H9 (cell line): ENCODE measurements around the gene WDR48. TPM values are rescaled to one million over a fixed set of nuclear protein-coding genes. Genes with fewer than 3 reads are reported as not detected.

Source experiments
- DNase-seq: peaks from one replicate; pipeline ENCODE4 v3.0.0-alpha.2; 2017
- H2AFZ ChIP-seq: one replicate; pipeline ENCODE4 v1.6.1; 2013; ENCODE audit warnings: mild to moderate bottlenecking, low read length, control low read depth, moderate library complexity
- H2AK5ac ChIP-seq: 2 replicates; pipeline ENCODE4 v1.6.1; 2013; ENCODE audit warnings: low read length, control low read depth, mixed read lengths; ENCODE audit not compliant: insufficient read length
- H2BK120ac ChIP-seq: one replicate; pipeline ENCODE4 v1.6.1; 2013; ENCODE audit warnings: low read depth, mild to moderate bottlenecking, low read length, control low read depth, inconsistent platforms; ENCODE audit not compliant: poor library complexity, severe bottlenecking
- H2BK12ac ChIP-seq: 2 replicates; pipeline ENCODE4 v1.6.1; 2013; ENCODE audit warnings: low read length, control low read depth, mixed read lengths, low read depth; ENCODE audit not compliant: insufficient read length
- H2BK15ac ChIP-seq: 2 replicates; pipeline ENCODE4 v1.6.1; 2013; ENCODE audit warnings: low read depth, low read length, control low read depth
- H2BK20ac ChIP-seq: one replicate; pipeline ENCODE4 v1.6.1; 2013; ENCODE audit warnings: low read depth, mild to moderate bottlenecking, low read length, control low read depth, inconsistent platforms; ENCODE audit not compliant: poor library complexity, severe bottlenecking
- H2BK5ac ChIP-seq: 2 replicates; pipeline ENCODE4 v1.6.1; 2013; ENCODE audit warnings: low read length, control low read depth, mixed read lengths; ENCODE audit not compliant: insufficient read length
- H3K14ac ChIP-seq: 2 replicates; pipeline ENCODE4 v1.6.1; 2013; ENCODE audit warnings: low read length, control low read depth; ENCODE audit not compliant: insufficient read depth
- H3K18ac ChIP-seq: 2 replicates; pipeline ENCODE4 v1.6.1; 2013; ENCODE audit warnings: low read depth, mild to moderate bottlenecking, mixed read lengths, low read length, control low read depth; ENCODE audit not compliant: insufficient read length
- H3K23ac ChIP-seq: 2 replicates; pipeline ENCODE4 v1.6.1; 2013; ENCODE audit warnings: low read length, control low read depth, mixed read lengths, low read depth; ENCODE audit not compliant: insufficient read length
- H3K23me2 ChIP-seq: 2 replicates; pipeline ENCODE4 v1.6.1; 2013; ENCODE audit warnings: low read depth, mild to moderate bottlenecking, mixed read lengths, low read length, control low read depth; ENCODE audit not compliant: insufficient read length, poor library complexity, severe bottlenecking
- H3K27ac ChIP-seq: 2 replicates; pipeline ENCODE4 v1.5.1; 2013; ENCODE audit warnings: low read length, control low read depth, mixed read lengths, low read depth; ENCODE audit not compliant: insufficient read length
- H3K27me3 ChIP-seq: 2 replicates; pipeline ENCODE4 v1.6.1; 2013; ENCODE audit warnings: low read length, control low read depth, inconsistent platforms; ENCODE audit not compliant: insufficient read depth
- H3K4ac ChIP-seq: 2 replicates; pipeline ENCODE4 v1.6.1; 2013; ENCODE audit warnings: low read depth, mild to moderate bottlenecking, control low read depth, inconsistent platforms, low read length, moderate library complexity
- H3K4me1 ChIP-seq: 2 replicates; pipeline ENCODE4 v1.6.1; 2013; ENCODE audit warnings: low read length, control low read depth, inconsistent platforms; ENCODE audit not compliant: insufficient read depth
- H3K4me2 ChIP-seq: 2 replicates; pipeline ENCODE4 v1.6.1; 2013; ENCODE audit warnings: low read length, control low read depth, mixed read lengths; ENCODE audit not compliant: insufficient read length, insufficient read depth
- H3K56ac ChIP-seq: 2 replicates; pipeline ENCODE4 v1.6.1; 2013; ENCODE audit warnings: low read depth, mild to moderate bottlenecking, mixed read lengths, low read length, control low read depth; ENCODE audit not compliant: insufficient read length
- H3K79me1 ChIP-seq: 2 replicates; pipeline ENCODE4 v1.6.1; 2013; ENCODE audit warnings: low read depth, mild to moderate bottlenecking, moderate library complexity, low read length, control low read depth, inconsistent platforms; ENCODE audit not compliant: insufficient read depth, poor library complexity, severe bottlenecking
- H3K79me2 ChIP-seq: 2 replicates; pipeline ENCODE4 v1.6.1; 2013; ENCODE audit warnings: low read length, control low read depth, inconsistent platforms; ENCODE audit not compliant: insufficient read depth
- H3K9ac ChIP-seq: 2 replicates; pipeline ENCODE4 v1.6.1; 2013; ENCODE audit warnings: low read length, control low read depth, mixed read lengths; ENCODE audit not compliant: insufficient read length; ENCODE audit errors: extremely low read depth
- H3K9me3 ChIP-seq: one replicate; pipeline ENCODE4 v1.6.1; 2013; ENCODE audit warnings: low read depth, low read length, inconsistent platforms; ENCODE audit not compliant: control insufficient read depth
- H3T11ph ChIP-seq: one replicate; pipeline ENCODE4 v1.6.1; 2013; ENCODE audit warnings: mild to moderate bottlenecking, low read length, control low read depth, inconsistent platforms
- H4K20me1 ChIP-seq: one replicate; pipeline ENCODE4 v1.6.1; 2013; ENCODE audit not compliant: control insufficient read depth, insufficient read length, insufficient read depth
- H4K5ac ChIP-seq: 2 replicates; pipeline ENCODE4 v1.6.1; 2013; ENCODE audit warnings: low read depth, mild to moderate bottlenecking, mixed read lengths, low read length, control low read depth; ENCODE audit not compliant: insufficient read length
- H4K8ac ChIP-seq: replicated peaks from 2 replicates; pipeline ENCODE4 v1.6.1; 2013; ENCODE audit warnings: low read length, control low read depth, mixed read lengths, low read depth; ENCODE audit not compliant: insufficient read length
- H4K91ac ChIP-seq: 2 replicates; pipeline ENCODE4 v1.6.1; 2013; ENCODE audit warnings: low read depth, mild to moderate bottlenecking, moderate library complexity, mixed read lengths, low read length, control low read depth; ENCODE audit not compliant: insufficient read length
- H3K27ac Mint-ChIP-seq, 3 experiments: 2 replicates in 2 of 3; 3 replicates in 1 of 3; pipeline ENCODE4 v1.8.0; 2020 to 2021; ENCODE audit warnings: mixed read lengths in 3 of 3, mild to moderate bottlenecking in 1 of 3, moderate library complexity in 1 of 3
- H3K27me3 Mint-ChIP-seq: 2 replicates; pipeline ENCODE4 v1.8.0; 2021; ENCODE audit warnings: low read depth, mild to moderate bottlenecking, moderate library complexity, mixed read lengths
- H3K36me3 Mint-ChIP-seq, 3 experiments: 2 replicates in 2 of 3; 3 replicates in 1 of 3; pipeline ENCODE4 v1.8.0; 2020 to 2021; ENCODE audit warnings: low read depth in 3 of 3, mixed read lengths in 3 of 3; ENCODE audit not compliant: insufficient read depth in 1 of 3
- H3K4me1 Mint-ChIP-seq, 2 experiments: 2 replicates each; pipeline ENCODE4 v1.8.0; 2020; ENCODE audit warnings: mixed read lengths in 2 of 2
- H3K4me3 Mint-ChIP-seq, 2 experiments: 2 replicates in 1 of 2; 3 replicates in 1 of 2; pipeline ENCODE4 v1.8.0; 2020 to 2021; ENCODE audit warnings: mild to moderate bottlenecking in 2 of 2, mixed read lengths in 2 of 2, moderate library complexity in 1 of 2
- H3K9me3 Mint-ChIP-seq, 2 experiments: 2 replicates in 1 of 2; 3 replicates in 1 of 2; pipeline ENCODE4 v1.8.0; 2020; ENCODE audit warnings: mild to moderate bottlenecking in 2 of 2, mixed read lengths in 2 of 2, moderate library complexity in 1 of 2
- CTCF ChIP-seq: fragments of 200-600 bp; sonication (generic); conservative IDR thresholded peaks from 3 replicates; pipeline ENCODE4 v1.8.0; 2021; ENCODE audit warnings: antibody characterized with exemption, mild to moderate bottlenecking
- WGBS: extraction: QIAGEN DNeasy Blood & Tissue Kit; methylation state at CpG from one replicate; pipeline ENCODE4 v1.1.7; 2013; ENCODE audit warnings: missing lambda C conversion rate, low lambda C conversion rate, mixed read lengths; ENCODE audit not compliant: insufficient read length; ENCODE audit errors: extremely low coverage; 5-methylcytosine and 5-hydroxymethylcytosine counted together
- total RNA-seq: library from RNA; stranded (reverse); gene quantifications from 2 replicates; pipeline ENCODE4 v1.2.1, GENCODE V29; 2021

Gene WDR48
- total RNA-seq, 1 experiment from 2014 or later, result 52.7 TPM

GRCh38 chr3:39126532-39127071 lies 74.8 kb downstream of the WDR48 start:
- Histone ChIP-seq H3K23ac (no peak overlapping the region), H3T11ph (no peak overlapping the region), H4K91ac (no peak overlapping the region), H3K23me2 (no peaks in the 10 kb centered on the region), H2BK20ac (no peak overlapping the region), H3K9me3 (no peaks in the 10 kb centered on the region), H4K8ac (no peak overlapping the region), H3K4me2 (no peak overlapping the region), H3K4me1 (no peaks in the 10 kb centered on the region; the same call in 1 of the 2 replicates), H2BK15ac (no peak overlapping the region), H3K79me1 (no peaks in the 10 kb centered on the region), H3K27ac (no peak overlapping the region), H3K27me3 (no peaks in the 10 kb centered on the region), H3K9ac (no peak overlapping the region), H3K56ac (no peak overlapping the region), H3K14ac (no peak overlapping the region), H2BK12ac (no peak overlapping the region), H4K5ac (no peak overlapping the region), H3K79me2 (no peaks in the 10 kb centered on the region), H2AK5ac (no peak overlapping the region), H3K18ac (no peak overlapping the region), H3K4ac (no peak overlapping the region), H2AFZ (no peak overlapping the region), H2BK120ac (no peak overlapping the region), H4K20me1 (peaks cover 2% of the 10 kb centered on the region), H2BK5ac (no peak overlapping the region)
- Mint-ChIP-seq H3K4me1 (peaks cover 10 to 15% of the 10 kb centered on the region in 2 experiments), H3K36me3 (no peaks in the 10 kb centered on the region), H3K4me3 (no peak overlapping the region; a peak in 1 of 5 replicates), H3K27ac (peak overlapping the region in 2 of 3 experiments; percentile 82 to 91; a peak in 5 of 7 replicates), H3K27me3 (peaks cover 1% of the 10 kb centered on the region; the same call in 1 of the 2 replicates), H3K9me3 (no peaks in the 10 kb centered on the region)
- TF ChIP-seq CTCF, result peak; percentile 65
- WGBS, result no CpG with 5 or more reads among the region's 6 CpGs
- DNase-seq, result peak; percentile 68
